ENCODE measurements around the gene ELMO2. TPM values are rescaled to one million over a fixed set of nuclear protein-coding genes. Genes with fewer than 3 reads are reported as not detected.
"Not testable (repeated sequence)": the region's sequence is repeated elsewhere in the genome, so short reads cannot be mapped to it uniquely, and the experiment has no call there.

The ELMO2 gene
- total RNA-seq, 8 experiments from 2014 or later = 23.0 to 58.2 (median 38.2) TPM

DNA sequence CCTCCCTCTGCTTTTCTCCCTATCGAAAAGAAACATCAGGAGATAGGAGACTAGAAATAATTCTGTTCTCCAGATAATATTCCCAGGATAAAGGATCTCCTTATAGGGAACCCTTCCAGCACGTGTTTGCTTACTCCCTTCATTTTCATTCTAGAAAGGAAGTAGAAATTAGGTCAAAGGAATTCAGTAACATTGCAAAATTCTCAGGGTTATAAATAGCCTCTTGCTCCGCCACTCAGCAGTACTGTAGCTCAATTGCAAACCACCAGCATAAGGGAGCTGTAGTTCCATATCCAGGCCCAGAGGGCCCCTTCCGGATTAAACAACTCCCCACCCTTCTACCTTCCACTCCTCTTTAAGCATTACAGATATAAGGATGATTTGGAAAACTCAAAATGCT, 6.2 kb downstream of the ELMO2 start:
- ATAC-seq (replicated peaks in 6 of 8) = peak in 4 of 8 experiments; percentile 26 to 90 (median 78)
- H3K4me1 ChIP-seq (replicated peaks in 1 of 2) = peaks cover 24 to 35% of the 10 kb centered on the region in 2 donors
- no peak overlapping the region for H3K27ac ChIP-seq
- in situ Hi-C loops (cut with MboI; ENCODE audit: low pct_unique_long_range_greater_than_20kb in 2 of 9, low sequenced_read_pairs in 9 of 9, unreplicated experiment in 9 of 9) = no loop called here
- WGBS, 10 experiments = 0 to 83% (median 45%) methylated on average over 1 to 4 of the region's 4 CpGs; no CpG with 5 or more reads in 2 of the 10 experiments
- no peak overlapping the region for H3K4me3 ChIP-seq

DNA sequence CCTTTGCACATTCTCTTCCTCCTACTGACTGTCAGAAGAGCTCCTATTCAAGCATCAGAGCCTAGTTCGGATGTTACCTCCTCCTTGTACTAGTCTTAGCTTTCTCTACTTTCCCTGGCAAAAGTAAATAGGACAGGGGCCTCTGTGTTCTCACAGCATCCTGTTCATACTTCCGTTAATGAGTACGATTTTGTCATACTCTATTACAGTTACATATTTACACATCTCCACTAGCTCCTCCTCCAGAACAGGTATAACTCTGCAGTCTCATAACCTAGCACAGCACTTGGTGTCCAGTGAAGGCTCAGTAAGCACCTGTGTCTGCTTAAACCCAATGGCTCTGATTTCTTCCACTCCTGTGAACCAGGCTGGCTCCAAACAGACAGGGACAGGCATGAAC, 7.0 kb downstream of the ELMO2 start:
- peaks cover 27 to 38% of the 10 kb centered on the region in 2 donors for H3K4me1 ChIP-seq (replicated peaks in 1 of 2)
- whole genome bisulfite sequencing, 10 experiments = 80 to 100% (median 93%) methylated on average over 2 to 3 of the region's 3 CpGs; no CpG with 5 or more reads in 2 of the 10 experiments
- H3K4me3 ChIP-seq = no peak overlapping the region
- in situ Hi-C loops (cut with MboI; ENCODE audit: low pct_unique_long_range_greater_than_20kb in 2 of 9, low sequenced_read_pairs in 9 of 9, unreplicated experiment in 9 of 9) = no loop called here
- H3K27ac ChIP-seq = no peak overlapping the region
- no peak for ATAC-seq (replicated peaks in 6 of 8)

DNA sequence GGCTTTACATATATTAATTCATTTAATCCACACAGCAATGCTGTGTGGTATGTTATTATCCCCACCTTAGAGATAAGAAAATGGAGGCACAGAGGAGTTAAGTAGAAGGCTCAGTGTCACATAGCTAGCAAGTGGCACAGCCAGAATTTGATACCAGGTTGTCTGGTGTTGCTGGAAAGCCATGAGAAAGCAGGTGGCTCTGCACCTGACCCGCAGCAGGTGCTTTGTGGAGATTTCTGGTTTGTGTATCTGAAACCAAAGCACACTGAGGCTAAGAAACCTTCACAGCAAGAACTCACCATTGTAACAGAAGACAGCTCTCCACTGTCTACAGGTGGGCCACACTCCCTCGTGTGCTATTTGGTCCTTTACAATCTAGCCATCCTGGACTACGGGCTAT, 7.5 kb downstream of the ELMO2 start:
- H3K4me3 ChIP-seq = no peak overlapping the region
- H3K4me1 ChIP-seq (replicated peaks in 1 of 2) = peaks cover 27 to 42% of the 10 kb centered on the region in 2 donors
- H3K27ac ChIP-seq = no peak overlapping the region
- WGBS, 10 experiments = 76 to 100% (median 87%) methylated on average over 1 to 3 of the region's 3 CpGs; no CpG with 5 or more reads in 4 of the 10 experiments
- in situ Hi-C loops (cut with MboI; ENCODE audit: low pct_unique_long_range_greater_than_20kb in 2 of 9, low sequenced_read_pairs in 9 of 9, unreplicated experiment in 9 of 9) = no loop called here
- ATAC-seq (replicated peaks in 6 of 8) = no peak

DNA sequence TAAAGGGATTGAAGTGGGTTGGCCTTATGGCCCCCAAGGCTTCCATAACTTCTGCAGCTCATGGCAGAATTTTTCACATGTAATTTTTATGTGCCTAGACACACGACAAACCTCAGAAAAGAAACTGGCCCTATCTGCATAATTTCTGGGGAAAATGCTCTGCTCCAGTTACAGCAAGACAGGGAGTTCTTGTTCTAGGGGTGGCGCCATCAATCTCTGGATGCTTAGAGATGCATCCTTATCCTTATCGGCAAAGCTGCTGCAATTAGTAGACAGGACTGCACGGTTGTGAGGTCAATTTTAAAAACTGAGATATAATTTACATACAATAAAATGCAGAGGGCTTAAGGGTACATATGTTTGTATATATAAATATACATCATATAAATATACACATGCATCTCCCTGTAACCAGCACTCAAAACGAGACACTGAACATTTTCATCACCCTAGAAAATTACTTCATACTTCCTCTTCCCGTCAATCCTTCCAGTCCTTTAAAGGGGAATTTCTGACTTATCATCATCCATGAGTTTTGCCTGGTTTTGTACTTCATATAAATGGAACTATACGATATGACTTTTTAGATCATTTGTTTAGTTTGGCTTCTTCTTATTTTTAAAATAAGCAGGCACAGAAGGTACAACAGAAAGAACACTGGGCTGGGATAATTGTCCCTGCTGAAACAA, 10.2 kb downstream of the ELMO2 start:
- peak overlapping the region; percentile 1 to 59 for H3K27ac ChIP-seq
- peaks cover 27 to 45% of the 10 kb centered on the region in 2 donors for H3K4me1 ChIP-seq (replicated peaks in 1 of 2)
- in situ Hi-C loops (cut with MboI; ENCODE audit: low pct_unique_long_range_greater_than_20kb in 2 of 9, low sequenced_read_pairs in 9 of 9, unreplicated experiment in 9 of 9) = no loop called here
- WGBS, 10 experiments = 45 to 93% (median 79%) methylated on average over 3 to 7 of the region's 7 CpGs
- peak in 1 of 8 experiments; percentile 8 for ATAC-seq (replicated peaks in 6 of 8)
- H3K4me3 ChIP-seq = no peak overlapping the region

DNA sequence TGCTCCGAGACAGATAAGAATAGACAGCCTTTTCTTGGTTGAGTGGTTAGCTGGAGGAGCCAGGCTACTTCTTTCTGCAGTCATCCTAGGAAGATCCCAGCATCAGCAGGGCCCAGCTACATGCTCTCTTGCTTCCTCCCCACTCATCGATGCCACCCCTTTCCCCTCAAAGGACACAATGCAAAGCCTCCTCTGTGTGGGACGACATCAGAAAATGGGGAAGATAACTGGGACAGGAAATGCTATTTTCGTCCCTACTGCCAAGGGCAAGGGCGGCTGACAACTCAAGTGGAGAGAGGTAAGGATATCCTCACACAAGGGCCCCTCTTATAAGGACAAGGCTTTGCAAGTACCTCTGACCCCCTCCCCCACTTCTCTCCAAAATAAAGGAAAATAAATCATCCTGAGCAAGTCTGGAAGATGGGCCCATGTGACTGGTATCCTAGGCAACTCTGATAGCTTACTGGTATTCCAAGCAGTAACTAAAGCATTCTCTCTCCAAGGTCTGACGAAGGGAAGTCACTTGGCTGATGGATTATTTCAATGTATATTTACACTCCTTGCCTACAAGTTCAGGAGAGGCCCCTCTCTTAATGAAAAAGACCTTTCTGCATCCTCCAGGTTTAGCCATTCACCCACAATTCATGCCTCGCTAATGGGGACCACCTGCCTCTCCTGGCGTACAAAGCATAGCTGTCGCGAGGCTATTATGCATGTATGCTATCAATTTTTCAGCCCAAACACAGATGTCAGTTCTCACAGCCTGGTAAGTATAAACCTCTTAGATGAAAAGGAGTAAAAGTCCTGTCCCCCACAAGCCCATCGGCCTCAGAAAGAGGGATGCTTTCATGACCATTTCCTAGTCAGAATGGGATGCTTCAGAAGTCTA, 11.3 kb downstream of the ELMO2 start:
- peak in 5 of 8 experiments; percentile 88 to 93 (median 89) for ATAC-seq (replicated peaks in 6 of 8)
- 32 to 92% (median 47%) methylated on average over 2 to 9 of the region's 11 CpGs; no CpG with 5 or more reads in 2 of the 10 experiments for WGBS, 10 experiments
- H3K4me3 ChIP-seq = no peak overlapping the region
- H3K4me1 ChIP-seq (replicated peaks in 1 of 2) = peaks cover 25 to 37% of the 10 kb centered on the region in 2 donors
- in situ Hi-C loops (cut with MboI; ENCODE audit: low pct_unique_long_range_greater_than_20kb in 2 of 9, low sequenced_read_pairs in 9 of 9, unreplicated experiment in 9 of 9) = no loop called here
- peak overlapping the region; percentile 65 to 71 for H3K27ac ChIP-seq

- no peak for ATAC-seq (replicated peaks in 6 of 8)
- Histone ChIP-seq H3K4me3 (no peak overlapping the region), H3K4me1 (replicated peaks in 1 of 2) (peaks cover 25 to 37% of the 10 kb centered on the region in 2 donors), H3K27ac (peak overlapping the region in 1 of 2 donors; percentile 71)
- in situ Hi-C loops (cut with MboI; ENCODE audit: low pct_unique_long_range_greater_than_20kb in 2 of 9, low sequenced_read_pairs in 9 of 9, unreplicated experiment in 9 of 9) = no loop called here
- WGBS, 10 experiments = 83 to 93% (median 87%) methylated on average over 1 to 5 of the region's 6 CpGs; no CpG with 5 or more reads in 4 of the 10 experiments
These were observed 12.4 kb downstream of the ELMO2 start for GRCh38 chr20:46393967-46394366.

DNA sequence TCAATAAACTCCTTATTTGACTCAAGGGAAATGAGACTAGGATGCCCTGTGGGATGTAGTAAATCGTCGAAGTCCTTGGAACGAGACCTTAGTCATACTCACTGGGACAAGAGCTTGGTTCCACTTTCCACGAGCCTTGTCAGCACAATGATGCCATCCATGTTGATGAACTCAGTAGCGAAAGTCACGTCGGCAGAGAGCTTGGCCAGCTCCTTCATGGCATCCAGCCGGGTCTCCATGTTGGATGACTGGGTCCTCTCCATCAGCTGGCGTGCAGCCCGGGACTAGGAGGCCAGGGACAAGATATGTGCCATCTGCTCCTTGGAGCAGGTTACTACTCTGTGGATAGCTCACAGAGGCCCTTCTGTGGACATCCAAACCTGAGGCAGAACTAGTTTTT, 17.5 kb downstream of the ELMO2 start:
- WGBS, 10 experiments = 60 to 100% (median 80%) methylated on average over 2 to 6 of the region's 10 CpGs; no CpG with 5 or more reads in 4 of the 10 experiments
- in situ Hi-C loops (cut with MboI; ENCODE audit: low pct_unique_long_range_greater_than_20kb in 2 of 9, low sequenced_read_pairs in 9 of 9, unreplicated experiment in 9 of 9) = no loop called here
- Histone ChIP-seq H3K4me3 (no peak overlapping the region), H3K27ac (no peak overlapping the region), H3K4me1 (replicated peaks in 1 of 2) (peaks cover 0 to 20% of the 10 kb centered on the region in 2 donors)
- no peak for ATAC-seq (replicated peaks in 6 of 8)

DNA sequence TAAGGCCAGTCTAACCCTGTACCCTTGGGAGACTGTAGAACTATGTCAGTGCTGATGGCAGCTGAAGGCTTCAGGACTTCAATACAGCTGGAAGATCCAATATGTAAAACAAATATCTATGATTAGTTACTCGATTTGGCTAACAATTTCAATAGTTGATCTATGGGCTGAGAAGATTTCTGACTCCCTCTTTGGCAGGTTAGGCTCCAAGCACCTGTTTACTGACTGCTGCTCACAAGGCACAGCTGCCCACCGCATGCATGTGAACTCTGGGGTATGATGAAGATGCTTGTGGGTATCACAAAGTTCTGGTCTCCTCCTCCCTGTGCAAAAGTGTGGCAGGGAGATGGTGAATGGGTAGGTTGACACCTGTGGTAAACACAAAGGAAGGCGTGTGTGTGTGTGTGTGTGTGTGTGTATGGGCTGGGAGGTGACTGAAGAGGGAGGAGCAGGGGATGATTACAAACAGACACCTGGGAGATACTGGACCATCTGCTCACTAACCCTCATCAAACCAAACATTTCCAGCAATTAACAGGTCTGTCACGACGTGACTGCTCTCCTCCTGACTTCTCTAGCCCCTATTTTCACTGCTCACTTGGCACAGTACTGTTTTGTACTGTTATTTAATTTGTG, 18.1 kb downstream of the ELMO2 start:
- H3K27ac ChIP-seq = no peak overlapping the region
- peaks cover 0 to 18% of the 10 kb centered on the region in 2 donors for H3K4me1 ChIP-seq (replicated peaks in 1 of 2)
- ATAC-seq (replicated peaks in 6 of 8) = no peak
- in situ Hi-C loops (cut with MboI; ENCODE audit: low pct_unique_long_range_greater_than_20kb in 2 of 9, low sequenced_read_pairs in 9 of 9, unreplicated experiment in 9 of 9) = no loop called here
- 0 to 100% (median 80%) methylated on average over 1 to 5 of the region's 5 CpGs; no CpG with 5 or more reads in 3 of the 10 experiments for WGBS, 10 experiments
- H3K4me3 ChIP-seq = no peak overlapping the region

GRCh38 chr20:46387054-46387453, 19.4 kb downstream of the ELMO2 start:
- WGBS, 10 experiments = 37 to 100% (median 85%) methylated on average over 1 to 3 of the region's 3 CpGs; no CpG with 5 or more reads in 1 of the 10 experiments
- Histone ChIP-seq H3K27ac (peak overlapping the region; percentile 12 to 84), H3K4me1 (replicated peaks in 1 of 2) (peaks cover 0 to 18% of the 10 kb centered on the region in 2 donors)
- ATAC-seq (replicated peaks in 6 of 8) = peak in 5 of 8 experiments; percentile 14 to 94 (median 53)
- in situ Hi-C loops (cut with MboI; ENCODE audit: low pct_unique_long_range_greater_than_20kb in 2 of 9, low sequenced_read_pairs in 9 of 9, unreplicated experiment in 9 of 9); H3K4me3 ChIP-seq: not testable (repeated sequence)

GRCh38 chr20:46378412-46379009, 27.9 kb downstream of the ELMO2 start:
- Histone ChIP-seq H3K27ac (no peak overlapping the region), H3K4me1 (replicated peaks in 1 of 2) (no peaks in the 10 kb centered on the region), H3K4me3 (no peak overlapping the region)
- in situ Hi-C loops (cut with MboI; ENCODE audit: low pct_unique_long_range_greater_than_20kb in 2 of 9, low sequenced_read_pairs in 9 of 9, unreplicated experiment in 9 of 9) = no loop called here
- no peak for ATAC-seq (replicated peaks in 6 of 8)
- 80 to 100% (median 100%) methylated on average over 1 to 2 of the region's 2 CpGs; no CpG with 5 or more reads in 6 of the 10 experiments for WGBS, 10 experiments

- no peak overlapping the region for H3K27ac ChIP-seq
These were observed 28.9 kb downstream of the ELMO2 start for GRCh38 chr20:46377518-46377917.

DNA sequence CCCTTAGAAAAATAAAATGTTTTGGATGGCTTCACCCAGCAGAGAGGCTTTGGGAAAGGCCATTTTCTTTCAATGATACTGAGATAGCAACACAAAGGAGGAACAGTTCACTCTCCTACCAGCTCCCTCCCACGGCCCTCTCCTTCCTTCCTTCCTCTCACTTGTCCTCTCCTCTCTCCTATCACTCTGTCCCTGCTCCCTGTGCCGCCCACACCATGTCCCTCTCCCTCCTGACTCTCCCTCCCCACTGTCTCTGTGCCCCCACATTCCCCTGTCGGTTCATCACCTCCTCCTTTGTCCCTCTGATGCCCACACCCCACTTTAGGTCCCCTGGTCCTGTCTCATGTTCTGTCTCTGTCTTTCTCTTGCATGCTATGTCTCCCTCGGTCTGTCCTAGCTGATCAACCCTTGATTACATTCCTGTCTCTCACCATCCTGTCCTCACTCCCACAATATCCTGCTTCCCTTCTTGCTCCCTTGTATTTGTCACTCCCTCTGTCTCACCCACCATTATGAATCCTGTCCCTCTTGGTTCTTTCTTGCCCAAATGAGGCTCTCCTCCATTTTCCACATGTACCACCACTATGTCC, 30.1 kb downstream of the ELMO2 start:
- in situ Hi-C loops (cut with MboI; ENCODE audit: low pct_unique_long_range_greater_than_20kb in 2 of 9, low sequenced_read_pairs in 9 of 9, unreplicated experiment in 9 of 9) = no loop called here
- ATAC-seq (replicated peaks in 6 of 8) = no peak
- Histone ChIP-seq H3K27ac (no peak overlapping the region), H3K4me3 (no peak overlapping the region), H3K4me1 (replicated peaks in 1 of 2) (no peaks in the 10 kb centered on the region)
- WGBS, 10 experiments = 65 to 100% (median 88%) methylated on average over 1 to 2 of the region's 4 CpGs; no CpG with 5 or more reads in 4 of the 10 experiments

More at GRCh38 chr20:46377518-46377917, 28.9 kb downstream of the ELMO2 start:
- WGBS, 10 experiments = 0 to 87% (median 64%) methylated on average over 1 to 7 of the region's 7 CpGs
- in situ Hi-C loops (cut with MboI; ENCODE audit: low pct_unique_long_range_greater_than_20kb in 2 of 9, low sequenced_read_pairs in 9 of 9, unreplicated experiment in 9 of 9) = no loop called here
- Histone ChIP-seq H3K4me3 (no peak overlapping the region), H3K4me1 (replicated peaks in 1 of 2) (no peaks in the 10 kb centered on the region)
- peak in 7 of 8 experiments; percentile 40 to 100 (median 55) for ATAC-seq (replicated peaks in 6 of 8)
